Measurements from ENCODE around the gene ODF2.
"Not testable (repeated sequence)": the region's sequence is repeated elsewhere in the genome, so short reads cannot be mapped to it uniquely, and the experiment has no call there.

Gene ODF2

GRCh38 chr9:128485414-128485855 lies 29.6 kb downstream of the ODF2 start:
- no peak for DNase-seq

- no peak for DNase-seq
Measured at GRCh38 chr9:128486201-128486600, 30.4 kb downstream of the ODF2 start.

GRCh38 chr9:128493424-128493823 lies 37.6 kb downstream of the ODF2 start:
- no peak for DNase-seq

- DNase-seq: no peak
Measured at GRCh38 chr9:128494108-128494745, 38.4 kb downstream of the ODF2 start.

- DNase-seq: no peak
Measured at GRCh38 chr9:128494746-128495129, 38.9 kb downstream of the ODF2 start.

GRCh38 chr9:128495296-128495695 lies 39.5 kb downstream of the ODF2 start:
- no peak for DNase-seq

- DNase-seq: no peak
Measured at GRCh38 chr9:128495804-128496417, 40.1 kb downstream of the ODF2 start.

- no peak for DNase-seq
Measured at GRCh38 chr9:128497824-128498610, 42.2 kb downstream of the ODF2 start.

- DNase-seq: no peak
Measured at GRCh38 chr9:128498911-128499310, 43.1 kb downstream of the ODF2 start.

- DNase-seq: no peak
Measured at GRCh38 chr9:128499920-128500319, 44.1 kb downstream of the ODF2 start.

GRCh38 chr9:128503415-128503825 lies 47.6 kb downstream of the ODF2 start:
- not testable (repeated sequence) for DNase-seq

- DNase-seq: no peak
Measured at GRCh38 chr9:128503870-128504269, 48.1 kb downstream of the ODF2 start.

- peak; percentile 55 for DNase-seq
Measured at GRCh38 chr9:128504485-128505413, 48.9 kb downstream of the ODF2 start, which contains the start of gene GLE1. Gene GLE1, plus strand, starts transcription at chr9:128504719. Its CDS starts 87 bp downstream, at chr9:128504806.

GRCh38 chr9:128505414-128505765 lies 49.6 kb downstream of the ODF2 start:
- no peak for DNase-seq

GRCh38 chr9:128505906-128506305 lies 50.1 kb downstream of the ODF2 start:
- DNase-seq: not testable (repeated sequence)

GRCh38 chr9:128512820-128513219 lies 57.0 kb downstream of the ODF2 start:
- no peak for DNase-seq

- no peak for DNase-seq
Measured at GRCh38 chr9:128521956-128522355, 66.2 kb downstream of the ODF2 start.

- no peak for DNase-seq
Measured at GRCh38 chr9:128523199-128523925, 67.6 kb downstream of the ODF2 start.

GRCh38 chr9:128526720-128527119 lies 70.9 kb downstream of the ODF2 start:
- DNase-seq: no peak

GRCh38 chr9:128528445-128529160 lies 72.8 kb downstream of the ODF2 start:
- no peak for DNase-seq

- no peak for DNase-seq
Measured at GRCh38 chr9:128529191-128529590, 73.4 kb downstream of the ODF2 start.
